ENCODE results near the gene STXBP1.

GRCh38 chr9:127726871-127727270 lies 114.8 kb downstream of the STXBP1 start:
- TF ChIP-seq POLR2A (IDR thresholded peaks at IDR 0.05; ENCODE audit: low read depth, low read length) (no peak), POLR2AphosphoS5 (IDR thresholded peaks at IDR 0.05; ENCODE audit: low read depth, low read length) (no peak), TAF1 (IDR thresholded peaks at IDR 0.05; ENCODE audit: low read depth, low read length) (no peak), PAX5 (IDR thresholded peaks at IDR 0.05; ENCODE audit: insufficient read depth, low read length, severe bottlenecking) (no peak), POU2F2 (IDR thresholded peaks at IDR 0.05; ENCODE audit: low read depth, low read length) (no peak), SPI1 (IDR thresholded peaks at IDR 0.05; ENCODE audit: low read depth, low read length) (no peak)
